Activated CD4-positive, CD25-positive, alpha-beta regulatory T cell (primary cell): ENCODE data around the gene RNF128.

Experiments
- DNase-seq, 4 experiments: peaks; one replicate each; lab custom pipeline; 2025; lab: John Stamatoyannopoulos, UW

Gene RNF128, protein sequence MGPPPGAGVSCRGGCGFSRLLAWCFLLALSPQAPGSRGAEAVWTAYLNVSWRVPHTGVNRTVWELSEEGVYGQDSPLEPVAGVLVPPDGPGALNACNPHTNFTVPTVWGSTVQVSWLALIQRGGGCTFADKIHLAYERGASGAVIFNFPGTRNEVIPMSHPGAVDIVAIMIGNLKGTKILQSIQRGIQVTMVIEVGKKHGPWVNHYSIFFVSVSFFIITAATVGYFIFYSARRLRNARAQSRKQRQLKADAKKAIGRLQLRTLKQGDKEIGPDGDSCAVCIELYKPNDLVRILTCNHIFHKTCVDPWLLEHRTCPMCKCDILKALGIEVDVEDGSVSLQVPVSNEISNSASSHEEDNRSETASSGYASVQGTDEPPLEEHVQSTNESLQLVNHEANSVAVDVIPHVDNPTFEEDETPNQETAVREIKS

DNA sequence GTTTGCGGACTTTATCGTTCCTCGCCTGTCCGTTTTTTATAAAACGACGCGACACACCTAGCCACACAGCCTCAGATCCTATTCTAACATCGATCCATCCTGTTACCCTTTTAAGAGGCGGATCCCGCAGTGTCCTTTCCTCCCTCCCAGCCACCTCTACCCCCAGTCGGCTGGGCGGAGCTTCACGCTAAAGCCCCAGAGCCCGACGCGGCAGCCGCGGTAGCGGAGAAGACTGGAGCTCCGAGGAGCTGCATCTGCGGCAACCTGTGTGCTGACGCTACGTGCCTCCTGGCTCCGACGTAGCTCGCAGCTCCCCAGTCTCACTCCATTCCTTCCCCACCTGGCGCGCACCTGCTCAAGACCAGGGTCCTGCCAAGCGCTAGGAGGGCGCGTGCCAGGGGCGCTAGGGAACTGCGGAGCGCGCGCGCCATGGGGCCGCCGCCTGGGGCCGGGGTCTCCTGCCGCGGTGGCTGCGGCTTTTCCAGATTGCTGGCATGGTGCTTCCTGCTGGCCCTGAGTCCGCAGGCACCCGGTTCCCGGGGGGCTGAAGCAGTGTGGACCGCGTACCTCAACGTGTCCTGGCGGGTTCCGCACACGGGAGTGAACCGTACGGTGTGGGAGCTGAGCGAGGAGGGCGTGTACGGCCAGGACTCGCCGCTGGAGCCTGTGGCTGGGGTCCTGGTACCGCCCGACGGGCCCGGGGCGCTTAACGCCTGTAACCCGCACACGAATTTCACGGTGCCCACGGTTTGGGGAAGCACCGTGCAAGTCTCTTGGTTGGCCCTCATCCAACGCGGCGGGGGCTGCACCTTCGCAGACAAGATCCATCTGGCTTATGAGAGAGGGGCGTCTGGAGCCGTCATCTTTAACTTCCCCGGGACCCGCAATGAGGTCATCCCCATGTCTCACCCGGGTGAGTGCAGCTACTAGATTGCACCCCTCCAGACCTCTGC lies at the start of gene RNF128:
TSS of gene RNF128 (plus strand) at position 217 of the 953 bp plus-strand sequence. CDS start at position 430, 213 bp downstream.
- DNase-seq: no peak

DNA sequence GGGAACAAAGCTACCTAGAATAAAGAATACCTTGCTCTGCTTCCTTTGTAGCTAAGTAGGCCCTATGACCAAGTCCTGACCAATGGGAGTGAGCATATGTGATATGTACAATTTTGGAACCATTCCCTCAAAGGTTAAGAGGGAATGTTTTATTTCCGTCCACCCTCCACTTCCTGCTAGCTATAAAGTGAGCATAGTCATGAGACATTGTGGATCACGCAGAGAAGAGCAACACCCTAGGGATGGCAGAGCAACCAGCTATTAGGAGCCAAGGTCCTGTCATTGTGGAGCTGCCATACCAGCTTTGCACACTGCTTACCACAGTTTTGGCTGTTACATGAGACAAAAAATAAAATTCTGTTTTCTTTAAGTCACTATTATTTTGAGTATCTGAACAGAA lies 45.8 kb upstream of the RNF128 start:
- no peak for DNase-seq

DNA sequence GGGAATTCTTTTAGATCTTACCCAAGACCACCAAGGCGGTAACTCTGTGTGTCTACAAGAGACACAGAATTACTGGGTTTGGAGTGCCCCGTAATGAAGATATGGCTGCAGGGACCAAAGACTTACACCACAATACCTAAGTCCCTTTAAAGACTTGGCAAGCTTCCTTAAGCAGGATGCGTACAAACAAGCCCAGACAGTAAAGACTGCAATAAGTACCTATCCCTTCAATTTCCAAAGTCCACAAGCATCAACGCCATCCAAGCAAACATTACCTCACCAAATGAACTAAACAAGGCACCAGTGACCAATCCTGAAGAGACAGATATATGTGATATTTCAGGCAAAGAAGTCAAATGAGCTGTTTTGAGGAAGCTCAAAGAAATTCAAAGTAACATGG lies 42.3 kb upstream of the RNF128 start:
- DNase-seq: no peak

DNA sequence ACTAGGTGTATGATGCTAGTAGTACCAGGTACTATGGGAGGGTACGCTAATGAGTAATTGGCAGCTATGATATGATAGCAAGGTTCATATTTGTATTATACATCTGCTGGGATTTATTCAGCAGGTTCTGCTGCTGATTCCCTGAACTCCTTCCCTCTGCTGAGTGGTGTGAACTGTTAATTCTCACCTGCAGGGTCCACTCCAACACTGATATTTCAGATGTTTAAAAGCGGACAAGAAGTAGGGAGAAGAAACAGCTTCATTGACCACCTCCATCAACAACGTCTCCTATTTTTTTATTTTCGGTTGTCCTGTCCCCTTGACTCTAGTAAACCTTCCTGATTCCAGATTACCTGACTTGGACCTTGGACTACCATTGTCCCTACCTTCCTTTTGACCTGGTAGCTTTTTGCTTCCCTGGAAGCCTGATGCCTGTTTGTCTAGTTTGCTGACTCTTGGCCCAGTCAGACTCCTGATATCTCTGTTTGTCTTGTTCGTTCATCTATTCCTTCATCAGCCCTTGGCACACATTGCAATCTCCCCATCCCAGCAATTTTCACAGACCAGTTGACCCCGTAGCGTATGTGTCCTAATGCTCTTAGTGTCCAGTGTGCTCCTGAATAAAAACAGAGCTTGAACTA lies 34.0 kb upstream of the RNF128 start:
- DNase-seq: no peak

DNA sequence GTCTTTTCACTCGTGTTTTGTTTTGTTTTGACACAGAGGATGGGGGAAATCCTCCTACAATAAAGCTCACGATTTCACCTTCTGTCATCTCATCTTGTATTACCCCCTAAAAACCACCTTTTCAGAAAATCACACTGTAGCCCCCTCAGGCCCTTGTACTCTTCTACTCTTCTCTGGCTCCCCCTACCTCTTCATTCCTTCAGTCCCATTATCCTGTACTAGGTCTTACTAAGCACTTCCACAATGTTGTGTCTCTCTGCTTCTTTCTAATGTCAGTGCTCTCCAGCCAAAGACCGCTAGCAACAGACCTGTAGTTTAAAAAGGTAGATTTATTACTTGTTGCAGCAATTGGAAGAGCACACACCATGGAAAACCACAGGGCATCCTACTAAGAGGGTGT lies 30.0 kb upstream of the RNF128 start:
- DNase-seq: no peak

DNA sequence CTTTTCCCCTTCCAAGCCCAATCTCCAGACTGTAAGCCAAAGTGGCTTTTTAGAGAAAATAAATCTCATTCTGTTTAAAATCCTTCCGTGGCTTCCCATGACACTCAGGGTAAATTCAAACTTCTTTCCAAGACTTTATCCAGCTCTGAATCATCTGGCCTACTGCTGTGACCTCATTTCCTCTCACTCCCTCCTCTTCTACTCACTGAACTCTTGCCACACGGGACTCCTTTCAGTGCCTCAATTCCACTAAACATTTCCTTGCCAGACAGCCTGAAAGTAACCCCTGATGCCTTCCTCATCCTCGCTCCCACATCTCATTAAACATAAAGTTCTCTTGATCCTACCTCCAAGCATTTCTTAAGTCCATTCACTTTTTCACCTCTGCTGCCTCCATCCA lies 27.8 kb upstream of the RNF128 start:
- no peak for DNase-seq

DNA sequence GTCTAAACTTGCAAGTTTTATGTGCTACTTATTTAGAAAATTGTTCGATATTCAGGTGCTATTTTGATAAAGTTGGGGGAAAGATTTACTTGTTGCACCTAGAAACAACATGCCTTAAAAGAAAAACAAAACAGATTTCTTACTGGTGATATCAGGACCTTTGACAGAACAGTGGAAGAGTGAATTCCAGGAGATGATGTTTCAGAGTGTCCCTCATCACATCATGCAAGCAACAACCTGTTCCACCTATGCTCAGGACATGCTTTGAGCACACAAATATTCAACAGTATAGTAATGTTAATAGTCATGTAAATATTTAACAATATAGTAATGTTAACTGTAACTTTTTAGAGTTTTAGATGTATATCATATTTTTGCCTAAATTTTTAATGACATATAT lies 23.9 kb upstream of the RNF128 start:
- no peak for DNase-seq

DNA sequence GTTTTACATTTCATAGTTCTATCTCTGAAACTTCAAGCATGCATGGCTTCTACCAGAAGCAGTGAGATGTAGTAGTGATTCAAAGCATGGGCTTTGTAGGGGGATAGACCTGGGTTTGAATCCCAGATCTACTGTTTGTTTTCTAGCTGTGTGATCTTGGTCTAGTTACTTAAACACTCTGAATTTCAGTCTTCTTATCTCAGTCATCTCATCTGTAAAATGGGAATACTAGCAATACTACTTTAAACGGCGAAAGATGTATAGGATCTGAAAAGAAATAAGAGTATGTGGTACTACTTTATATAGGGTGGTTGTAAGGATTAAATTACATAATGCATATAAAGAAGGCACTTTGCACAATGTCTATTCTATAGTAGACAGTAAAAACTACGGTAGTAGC lies 20.0 kb upstream of the RNF128 start:
- no peak for DNase-seq

DNA sequence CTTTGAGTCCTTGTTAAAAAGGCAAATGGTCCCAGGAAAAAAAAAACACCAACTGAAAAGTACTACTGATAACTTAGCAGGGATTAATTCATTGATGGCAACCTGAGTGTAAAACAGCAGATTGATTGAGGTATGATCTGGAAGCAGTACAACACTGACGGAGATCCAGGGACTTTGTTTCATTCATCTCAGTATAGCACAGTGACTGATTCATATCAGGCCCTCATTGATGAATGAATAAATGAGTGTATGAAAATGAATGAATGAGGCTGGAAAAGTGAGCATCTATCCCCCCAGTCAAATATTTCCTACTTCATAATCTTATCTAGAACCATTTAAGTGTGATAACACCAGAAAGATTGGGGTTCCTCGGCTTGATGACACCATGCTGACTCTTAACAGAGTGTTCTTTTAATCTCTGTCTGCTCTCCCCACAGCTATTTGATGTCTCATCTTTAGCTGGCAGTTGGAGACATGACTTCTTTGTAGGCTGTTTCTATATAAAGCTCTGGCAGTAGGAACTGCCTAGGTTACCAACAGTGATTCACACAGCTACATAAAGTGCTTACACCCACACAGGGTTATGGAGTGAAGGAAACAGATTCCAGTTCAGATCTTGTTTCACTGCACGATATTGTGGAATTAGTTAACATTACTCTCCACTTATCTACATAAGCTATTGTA lies 18.6 kb upstream of the RNF128 start:
- no peak for DNase-seq

DNA sequence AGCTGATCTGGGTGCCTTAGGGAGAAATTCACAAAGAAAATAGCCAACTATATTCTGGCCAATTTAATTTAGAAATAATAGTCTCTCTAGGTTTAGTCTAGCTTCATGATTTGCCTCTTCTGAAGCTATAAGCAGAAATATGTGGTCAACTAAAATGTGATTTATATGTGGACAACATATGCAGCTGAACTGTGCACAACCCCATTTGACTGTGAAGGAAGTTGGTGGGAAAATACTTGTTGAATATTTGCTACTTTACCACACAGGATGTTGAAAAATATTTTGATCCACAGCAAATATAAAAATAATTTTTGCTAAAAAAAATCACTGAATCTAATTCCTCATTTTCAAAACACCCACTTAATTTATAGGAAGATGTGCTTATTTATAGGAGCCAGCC lies 15.7 kb upstream of the RNF128 start:
- no peak for DNase-seq

DNA sequence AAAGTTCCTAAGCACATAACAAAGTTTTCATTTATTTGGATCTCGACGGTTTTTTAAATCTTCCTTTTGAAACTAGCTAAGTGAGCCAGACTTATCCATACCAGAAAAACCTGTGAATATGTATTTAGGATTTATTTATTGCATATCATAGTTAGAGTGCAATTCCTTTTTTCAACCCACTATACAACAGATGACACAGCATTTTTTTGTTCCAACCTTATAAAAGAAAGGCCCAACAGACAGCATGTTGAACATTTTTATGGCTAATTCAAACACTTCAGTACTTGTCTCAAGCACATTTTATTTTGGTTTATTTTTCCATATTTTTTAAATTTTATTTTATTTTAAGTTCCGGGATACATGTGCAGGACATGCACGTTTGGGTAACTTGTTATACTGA lies 15.1 kb upstream of the RNF128 start:
- no peak for DNase-seq

DNA sequence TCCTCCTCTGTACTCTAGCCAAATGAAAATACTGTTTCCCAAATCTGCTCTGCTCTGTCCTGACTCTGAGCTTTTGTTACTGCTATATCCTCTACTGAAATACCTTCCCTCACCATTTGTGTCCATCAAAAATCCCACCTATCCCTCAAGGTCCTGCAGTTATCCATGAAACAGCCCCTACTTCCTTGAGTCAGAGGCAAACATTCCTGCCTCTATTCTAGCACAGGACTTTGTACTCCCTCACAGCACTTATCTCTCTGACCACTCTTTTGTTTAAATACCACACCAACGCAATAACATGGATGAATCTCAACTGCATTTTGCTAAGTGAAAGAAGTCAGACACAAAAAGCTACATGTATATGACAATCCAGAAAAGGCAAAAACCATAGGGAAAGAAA lies 10.5 kb upstream of the RNF128 start:
- no peak for DNase-seq

DNA sequence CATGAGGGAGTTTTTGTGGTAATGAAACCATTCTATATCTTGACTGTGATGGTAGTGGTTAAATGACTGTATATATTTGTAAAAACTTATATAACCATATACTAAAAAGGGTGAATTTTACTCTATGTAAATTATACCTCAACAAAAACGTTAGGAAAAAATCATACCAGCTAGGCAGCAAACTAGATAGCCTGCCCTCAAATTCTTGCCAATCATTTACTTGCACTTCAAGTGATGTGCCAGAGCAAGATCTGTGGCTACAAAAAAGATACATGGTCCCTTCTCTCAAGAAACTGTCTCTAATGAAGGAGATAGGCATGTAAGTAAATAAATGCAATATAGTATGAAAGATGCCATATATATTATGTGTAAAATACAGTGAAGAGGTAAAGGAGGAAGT lies 10.0 kb upstream of the RNF128 start:
- DNase-seq: no peak

DNA sequence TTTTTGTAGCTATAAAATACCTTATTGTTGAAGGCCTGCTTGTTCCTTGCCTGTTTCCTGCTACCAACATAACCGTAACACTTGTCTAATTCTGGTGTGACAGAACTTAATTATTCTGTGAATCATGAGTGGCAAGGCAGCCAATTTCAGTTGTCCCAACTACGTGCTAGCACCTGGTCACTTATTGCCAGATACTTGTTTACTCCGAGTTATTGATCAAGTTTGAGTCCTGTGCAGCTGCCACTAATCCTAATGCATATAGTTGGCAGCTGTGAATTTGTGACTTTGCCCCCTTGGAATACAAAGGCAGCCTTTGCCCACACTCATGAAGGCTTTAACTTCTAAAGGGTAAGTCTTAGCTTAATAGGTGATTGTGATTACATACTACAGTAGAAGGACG lies 7.8 kb upstream of the RNF128 start:
- DNase-seq: no peak

DNA sequence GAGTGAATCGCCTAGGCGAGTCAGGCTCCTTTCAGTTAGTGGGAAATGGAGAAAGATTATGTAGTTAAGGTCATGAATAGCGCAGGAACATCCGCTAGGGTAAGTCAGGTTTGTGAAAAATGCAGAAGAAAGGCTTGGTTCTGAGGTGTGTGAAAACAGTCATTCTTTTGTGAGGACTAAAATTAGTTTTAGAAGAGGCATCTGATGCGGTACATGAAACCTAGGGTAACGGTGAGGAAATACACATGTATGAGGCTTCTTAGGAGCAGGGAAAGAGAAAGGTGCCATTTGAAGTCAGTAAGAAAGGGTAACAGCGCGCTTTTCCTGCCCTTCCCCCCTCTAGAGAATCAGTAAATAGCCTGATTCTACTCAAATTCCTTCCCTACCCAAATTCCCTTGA lies 570 bp upstream of the RNF128 start:
- no peak for DNase-seq

DNA sequence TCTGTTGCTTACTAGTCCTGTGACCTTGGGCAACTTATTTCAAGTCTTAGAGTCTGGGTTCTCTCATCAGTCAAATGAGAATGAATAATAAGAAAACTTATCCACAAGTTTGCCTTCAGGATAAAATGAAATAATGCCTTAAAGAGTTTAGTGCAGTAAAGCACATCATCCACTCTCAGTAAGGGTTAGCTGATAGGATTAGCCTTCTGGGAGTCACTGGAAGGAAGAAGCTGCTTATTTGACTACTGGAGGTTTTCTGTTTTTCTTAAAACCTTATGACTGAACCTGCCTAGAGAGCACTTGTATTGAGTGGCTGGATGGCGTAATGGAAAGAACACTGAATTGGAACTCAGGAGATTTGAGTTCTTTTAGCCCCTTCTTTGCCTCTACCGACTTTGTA lies 1.8 kb downstream of the RNF128 start:
- no peak for DNase-seq

DNA sequence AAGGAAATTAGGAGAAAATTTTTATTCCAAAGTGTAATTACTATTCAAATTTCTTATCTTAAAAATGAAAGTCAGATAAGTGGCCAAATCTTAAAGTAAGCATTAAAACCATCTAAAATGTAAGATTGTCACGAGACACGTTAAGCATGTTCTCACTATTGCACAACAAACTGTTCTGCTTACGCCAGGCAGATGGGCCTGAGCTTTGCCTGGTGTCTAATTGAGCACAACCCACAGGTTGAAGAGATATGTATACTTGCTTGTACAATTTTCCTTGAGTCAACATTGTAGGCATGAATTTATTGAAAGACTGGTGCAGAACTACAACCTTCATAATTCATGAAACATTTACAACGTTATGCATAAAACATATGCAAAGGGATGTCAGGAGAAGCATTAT lies 3.9 kb downstream of the RNF128 start:
- DNase-seq: no peak

DNA sequence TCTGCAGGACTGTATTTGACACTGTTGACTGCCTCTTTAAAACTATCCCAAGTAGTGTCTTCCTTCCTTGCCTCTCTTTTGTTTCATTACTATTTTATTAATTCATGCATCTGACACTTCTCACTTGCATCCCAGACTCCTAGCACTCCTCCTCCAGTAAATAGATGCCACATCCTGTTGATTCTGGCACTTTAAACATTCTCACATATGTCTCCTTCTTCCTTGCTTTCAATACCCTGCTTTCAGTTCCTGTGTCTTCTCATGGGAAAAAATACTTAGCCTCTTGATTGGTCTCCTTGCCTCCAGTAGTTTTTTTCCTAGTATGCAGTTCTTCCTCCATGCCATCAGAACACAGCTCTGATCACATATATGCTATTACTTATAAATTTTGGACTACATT lies 5.1 kb downstream of the RNF128 start:
- DNase-seq: no peak

DNA sequence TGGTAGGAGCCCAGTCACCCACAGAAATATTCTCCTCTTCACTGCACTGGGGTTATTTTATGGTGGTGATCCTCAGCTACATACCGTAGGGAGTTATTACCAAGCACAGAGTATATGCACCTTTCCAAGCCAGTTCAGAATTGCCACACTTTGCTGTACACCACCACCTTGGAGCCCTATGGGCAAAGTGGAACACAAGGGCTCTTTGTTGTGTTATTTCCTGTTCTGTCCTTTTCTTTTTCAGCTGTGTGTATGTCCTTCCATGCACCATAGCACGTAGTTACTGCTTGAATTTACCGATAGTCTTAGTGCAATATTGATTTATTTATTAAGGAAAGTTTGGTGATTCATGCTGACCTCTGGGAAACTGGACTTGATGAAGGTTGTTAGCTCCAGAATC lies 8.3 kb downstream of the RNF128 start:
- DNase-seq: no peak

DNA sequence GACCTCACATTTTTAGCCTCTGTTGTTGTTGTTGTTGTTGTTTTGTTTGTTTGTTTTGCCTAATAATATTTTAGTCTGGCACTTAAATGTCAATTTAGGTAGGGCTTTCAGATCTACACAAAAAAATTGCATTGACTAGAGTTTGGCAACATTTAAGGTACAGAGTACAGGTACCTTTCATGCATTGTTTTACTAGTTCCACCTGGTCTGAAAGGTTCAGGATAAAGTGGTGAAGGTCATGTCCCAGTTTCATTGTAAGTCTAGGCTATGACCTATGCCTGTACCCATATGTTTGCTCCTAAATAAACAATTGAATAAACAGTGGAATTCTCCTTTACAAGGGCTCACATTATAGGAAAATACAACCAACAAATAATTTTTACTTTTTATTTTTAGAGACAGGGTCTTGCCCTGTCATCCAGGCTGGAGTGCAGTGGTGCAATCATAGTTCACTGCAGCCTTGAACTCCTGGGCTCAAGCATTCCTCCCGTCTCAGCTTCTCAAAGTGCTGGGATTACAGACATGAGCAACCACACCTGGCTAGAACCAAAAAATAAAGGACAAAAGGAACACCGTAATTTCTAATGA lies 13.8 kb downstream of the RNF128 start:
- DNase-seq: no peak

DNA sequence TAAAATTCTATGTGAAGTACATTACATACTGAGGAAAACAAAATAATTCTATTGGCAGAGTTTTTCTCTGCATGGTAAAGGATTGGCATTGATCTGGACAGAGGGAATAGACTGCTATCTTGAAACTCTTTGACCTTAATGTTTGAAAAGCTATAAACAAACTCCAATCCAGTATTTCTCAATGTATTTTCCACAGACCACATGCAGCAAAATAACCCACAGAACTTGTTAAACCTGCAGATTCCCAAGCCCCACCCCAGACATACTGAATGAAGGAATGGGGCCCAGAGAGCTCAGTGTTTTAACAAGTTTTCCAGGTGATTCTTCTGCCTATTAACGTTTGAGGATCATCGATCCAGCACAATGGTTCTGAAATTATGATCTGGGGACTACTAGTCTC lies 15.7 kb downstream of the RNF128 start:
- DNase-seq: no peak

DNA sequence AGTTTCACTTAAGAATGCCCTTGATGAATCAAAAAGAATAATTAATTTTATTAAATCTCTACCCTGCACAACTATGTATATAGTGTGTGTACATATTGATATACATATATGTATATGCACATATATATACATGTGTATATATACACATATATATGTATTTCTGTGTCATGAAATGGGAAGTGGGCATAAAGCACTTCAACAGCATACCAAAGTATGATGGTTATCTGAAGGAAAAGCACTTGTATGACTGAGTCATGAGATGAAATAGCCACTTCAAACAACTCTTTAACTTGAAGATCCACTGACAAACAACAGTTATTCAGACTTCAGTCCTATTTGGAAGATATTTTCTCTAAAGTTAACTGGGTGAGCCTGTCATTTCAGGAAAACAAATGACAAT lies 16.3 kb downstream of the RNF128 start:
- no peak for DNase-seq
